SW480 (cell line): ENCODE data around the gene SNX5.
"Not testable (repeated sequence)": the region's sequence is repeated elsewhere in the genome, so short reads cannot be mapped to it uniquely, and the experiment has no call there.

Experiments
- DNase-seq: peaks from one replicate; pipeline ENCODE4 v3.0.0-alpha.2; 2016; ENCODE audit warnings: low spot score

The SNX5 gene

DNA sequence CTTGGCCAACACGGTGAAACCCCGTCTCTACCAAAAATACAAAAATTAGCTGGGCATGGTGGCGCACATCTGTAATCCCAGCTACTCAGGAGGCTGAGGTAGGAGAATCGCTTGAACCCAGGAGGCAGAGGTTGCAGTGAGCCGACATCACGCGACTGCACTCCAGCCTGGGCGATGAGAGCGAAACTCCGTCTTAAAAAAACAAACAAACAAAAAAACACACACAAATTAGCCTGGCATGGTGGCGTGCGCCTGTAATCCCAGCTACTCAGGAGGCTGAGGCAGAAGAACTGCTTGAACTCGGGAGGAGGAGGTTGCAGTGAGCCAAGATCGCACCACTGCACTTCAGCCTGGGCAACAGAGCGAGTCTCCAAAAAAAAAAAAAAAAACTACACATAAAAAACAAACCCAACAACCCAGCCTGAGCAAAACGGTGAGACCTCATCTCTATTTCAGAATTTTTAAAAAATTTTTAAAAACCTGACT lies 8.2 kb downstream of the SNX5 start:
- not testable (repeated sequence) for DNase-seq

DNA sequence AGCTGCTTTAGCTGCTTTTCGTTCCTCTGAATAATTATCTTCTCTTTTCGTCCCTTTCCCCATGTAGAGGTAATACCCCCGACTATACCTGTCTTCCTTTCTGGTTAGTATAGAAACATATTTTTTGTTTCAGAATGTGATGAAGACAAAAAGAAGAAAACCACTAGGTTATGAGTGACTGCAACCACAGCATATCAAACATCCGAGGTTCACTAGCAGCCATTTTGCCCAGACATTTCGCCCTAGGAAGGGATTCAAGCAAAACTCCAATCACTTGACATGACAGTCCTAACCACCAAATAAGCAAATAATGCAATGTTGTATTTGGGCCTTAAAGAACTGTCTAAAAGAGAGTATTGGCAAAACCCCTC lies 9.4 kb downstream of the SNX5 start:
- no peak for DNase-seq

DNA sequence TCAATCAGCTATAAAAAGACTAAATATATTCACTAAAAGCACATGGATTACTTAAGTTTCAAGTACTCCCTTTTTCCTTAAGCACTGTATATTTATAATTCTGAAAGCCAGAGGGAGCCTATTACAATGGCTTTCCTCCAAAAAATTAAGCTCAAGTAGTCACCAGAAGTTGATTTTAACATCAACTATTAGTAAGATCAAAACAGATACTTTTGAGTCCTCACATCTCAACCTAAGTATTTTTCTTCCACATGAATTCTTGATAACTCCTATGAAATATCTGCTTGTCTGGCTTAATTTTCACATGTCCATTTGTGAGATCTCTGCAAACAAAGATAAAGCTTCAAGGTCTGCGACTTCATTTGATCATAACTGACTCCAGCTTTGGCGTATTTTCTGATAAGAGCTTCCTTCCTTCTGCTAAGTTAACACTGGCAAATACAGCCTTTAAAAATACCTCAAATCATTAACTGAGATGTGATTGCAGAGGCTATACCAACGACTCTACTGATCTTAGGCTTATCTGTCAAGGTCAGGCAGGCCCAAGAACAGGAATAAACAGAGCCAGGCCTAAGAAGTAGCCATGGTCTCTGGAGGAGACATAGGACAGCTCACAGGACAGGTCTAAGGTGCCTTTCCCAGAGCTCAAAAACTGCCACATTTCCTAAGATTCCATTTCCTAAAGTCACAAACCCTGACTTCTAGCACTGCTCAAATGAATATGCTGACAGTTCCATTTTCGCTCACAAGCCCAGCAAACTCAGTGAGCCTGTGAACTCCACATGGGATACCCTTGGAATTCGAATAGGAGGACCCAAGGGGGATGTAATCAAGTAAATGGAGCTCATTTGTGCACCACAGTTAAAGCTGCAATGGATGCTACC lies 10.0 kb downstream of the SNX5 start:
- DNase-seq: no peak

DNA sequence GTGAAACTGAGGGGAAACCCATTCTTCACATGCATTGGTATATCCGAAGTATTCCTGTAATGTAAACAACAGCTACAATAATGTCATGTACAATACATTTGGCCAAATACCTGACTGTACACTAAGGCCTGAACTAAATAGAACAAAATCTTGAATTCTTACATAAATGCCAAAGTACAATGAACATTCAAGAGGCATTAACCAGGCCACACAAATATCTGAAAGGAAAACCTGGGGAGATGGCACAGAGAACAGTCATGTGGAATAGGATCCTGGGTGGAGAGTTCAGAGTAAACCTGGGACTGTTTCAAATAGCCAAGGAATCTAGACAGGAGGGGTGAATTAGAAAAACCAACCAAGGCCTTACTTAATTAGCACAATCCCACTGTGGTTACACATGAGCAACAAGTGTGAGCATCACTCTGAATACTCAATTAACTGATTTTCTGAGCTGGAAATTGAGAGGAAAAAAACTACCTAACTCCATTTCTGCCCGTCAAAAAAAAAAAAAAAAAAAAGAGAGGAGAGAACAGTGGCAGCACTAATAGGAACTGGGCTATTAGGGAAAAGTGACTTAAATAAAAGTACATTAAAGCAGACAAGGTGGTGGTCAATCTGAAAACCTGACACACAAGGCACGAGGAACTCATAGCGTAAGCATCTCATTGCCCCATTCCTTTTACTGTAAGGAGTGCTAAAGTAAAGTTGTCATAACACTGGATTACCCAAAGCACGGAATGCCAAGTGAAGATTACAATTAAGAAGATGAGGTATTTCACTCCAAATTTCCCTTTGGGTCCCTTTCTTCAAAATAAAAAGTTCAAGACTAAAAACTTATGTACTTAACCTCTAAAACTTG lies 10.9 kb downstream of the SNX5 start:
- DNase-seq: no peak

DNA sequence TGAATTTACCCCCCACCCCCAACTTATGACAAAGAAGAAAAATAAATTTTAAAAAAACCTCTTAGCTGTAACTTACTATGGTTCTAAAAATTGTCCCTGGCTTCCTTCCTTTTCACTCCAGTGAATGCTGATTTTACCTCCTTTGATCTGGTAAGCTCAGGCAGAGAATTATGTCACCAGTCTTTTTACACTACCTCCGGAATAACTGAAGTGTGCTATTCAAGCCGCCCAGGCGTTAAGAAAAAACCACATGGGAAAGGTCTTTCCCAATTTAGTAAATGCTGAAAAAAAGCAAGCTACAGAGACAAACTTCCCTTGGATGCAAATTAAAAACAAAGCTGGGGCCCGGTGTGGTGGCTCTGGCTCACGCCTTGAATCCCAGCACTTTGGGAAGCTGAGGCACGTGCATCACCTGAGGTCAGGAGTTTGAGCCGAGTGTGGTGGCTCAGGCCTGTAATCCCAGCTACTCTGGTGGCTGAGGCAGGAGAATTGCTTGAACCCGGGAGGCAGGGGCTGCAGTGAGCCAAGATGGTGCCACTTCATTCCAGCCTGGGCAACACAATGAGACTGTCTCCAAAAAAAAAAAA lies 12.4 kb downstream of the SNX5 start:
- DNase-seq: no peak

DNA sequence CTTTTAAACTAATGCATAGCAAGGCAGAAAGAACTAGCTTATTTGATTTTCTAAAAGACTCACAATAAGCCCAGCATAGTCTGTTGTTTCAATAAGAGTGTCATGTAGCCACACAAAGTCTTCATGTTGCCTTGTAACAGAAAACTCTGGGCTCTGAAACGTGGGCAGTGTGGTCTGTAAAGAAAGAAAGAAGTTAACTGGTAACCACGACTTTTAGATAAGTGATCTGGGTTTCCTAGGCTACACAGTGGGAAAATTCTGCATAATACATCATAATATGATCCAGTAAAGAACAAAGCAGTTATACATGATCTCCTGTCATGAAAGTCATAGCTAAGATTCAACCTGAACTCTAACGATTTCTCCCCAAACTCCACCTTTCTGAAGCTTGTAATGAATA lies 13.3 kb downstream of the SNX5 start:
- no peak for DNase-seq

DNA sequence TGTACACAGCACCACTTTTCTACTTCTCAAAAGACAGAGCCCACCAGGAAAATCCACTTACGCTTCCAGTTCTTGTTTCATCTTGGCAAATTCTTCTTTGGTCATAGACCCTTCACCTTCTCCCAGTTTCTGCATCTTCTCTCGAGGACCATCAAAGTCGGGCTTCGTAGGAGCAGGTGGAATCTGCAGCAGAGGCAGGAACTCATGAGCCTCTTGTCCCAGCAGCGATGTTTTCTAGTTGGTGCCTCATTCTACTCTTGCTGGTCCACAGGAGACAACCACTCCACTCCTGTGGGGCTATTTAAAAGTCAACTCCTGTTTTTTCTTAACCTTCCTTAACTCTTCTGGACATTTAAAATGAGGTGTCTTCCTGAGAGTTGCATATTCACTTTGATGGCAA lies 14.7 kb downstream of the SNX5 start:
- DNase-seq: no peak

DNA sequence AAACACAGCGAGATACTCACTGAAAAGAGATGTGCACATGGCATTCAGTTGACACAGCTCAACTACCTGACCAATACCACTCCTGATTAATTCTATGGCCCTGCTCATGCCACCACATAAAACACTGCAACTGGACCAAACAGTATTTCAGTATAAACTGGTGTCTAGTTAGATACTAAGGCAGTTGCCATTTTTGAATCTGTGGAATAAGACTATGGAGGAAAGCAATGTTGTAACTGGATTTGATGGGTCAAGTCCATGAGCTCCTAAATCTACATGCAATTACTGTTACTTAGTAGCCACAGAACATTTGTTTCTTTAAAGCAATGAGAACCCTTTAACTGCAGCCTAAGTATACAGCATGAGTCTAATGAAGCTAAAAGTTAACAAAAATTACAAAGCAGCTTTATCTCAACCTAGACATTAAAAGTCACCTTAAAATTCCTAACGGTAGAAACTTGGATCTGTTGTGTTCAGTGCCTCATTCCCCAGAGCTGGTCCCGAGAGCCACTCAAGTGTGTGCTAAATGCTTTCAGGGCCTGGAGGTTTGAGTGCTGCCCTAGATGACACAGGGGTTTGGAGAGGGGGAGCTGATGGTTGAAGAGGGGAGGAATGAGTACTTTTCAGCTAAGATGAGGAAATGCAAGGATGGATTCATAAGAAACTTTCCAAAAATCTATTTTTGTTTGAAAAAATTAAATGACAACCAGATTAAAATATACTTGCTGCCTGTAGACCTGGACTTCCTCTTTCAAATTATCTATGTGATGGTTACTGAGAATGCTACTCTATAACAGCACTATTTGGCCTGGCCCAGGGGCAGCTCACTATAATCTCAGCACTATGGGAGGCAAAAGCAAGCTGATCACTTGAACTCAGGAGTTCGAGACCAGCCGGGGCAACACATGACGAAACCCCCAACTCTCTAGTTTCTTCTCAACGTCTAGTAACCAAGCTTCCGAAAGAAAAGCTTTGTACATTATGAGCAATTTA lies 15.6 kb downstream of the SNX5 start:
- no peak for DNase-seq

DNA sequence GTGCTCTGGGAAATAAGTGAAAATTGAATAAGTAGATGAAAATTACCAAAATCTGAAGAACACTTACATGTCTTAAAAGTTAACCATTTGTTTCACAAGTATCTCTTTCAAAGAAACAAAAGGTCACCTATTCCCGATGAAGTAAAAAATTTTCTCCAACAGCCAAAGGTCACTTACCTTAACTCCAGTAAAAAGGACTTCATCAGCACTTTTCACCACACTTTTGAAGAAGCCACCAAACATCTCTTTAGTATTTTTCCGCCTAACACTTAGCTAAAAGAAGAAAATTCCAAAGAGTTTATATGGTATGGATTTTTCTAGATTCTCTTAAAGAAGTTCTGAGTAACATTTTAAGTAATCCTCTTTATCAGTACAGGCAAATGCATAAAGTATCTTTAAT lies 17.3 kb downstream of the SNX5 start:
- DNase-seq: no peak

DNA sequence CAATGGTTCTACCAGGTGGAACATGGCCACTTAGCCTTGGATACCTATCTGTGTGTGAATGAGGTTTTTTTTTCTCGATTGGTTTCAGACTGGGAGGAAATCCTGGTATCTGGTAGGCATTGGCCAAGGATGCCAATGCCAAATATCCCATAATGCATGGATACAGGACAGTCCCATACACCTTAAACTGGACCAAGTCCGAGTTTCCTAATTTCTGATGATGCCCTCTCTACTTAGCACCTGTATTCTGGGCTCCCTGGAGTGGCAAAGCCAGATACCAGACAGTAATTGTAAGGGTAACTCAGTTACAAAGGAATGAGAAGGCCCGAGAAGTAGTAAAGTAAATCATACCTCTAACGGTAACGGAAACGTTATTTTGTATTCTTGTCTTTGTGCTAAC lies 17.9 kb downstream of the SNX5 start:
- DNase-seq: no peak

DNA sequence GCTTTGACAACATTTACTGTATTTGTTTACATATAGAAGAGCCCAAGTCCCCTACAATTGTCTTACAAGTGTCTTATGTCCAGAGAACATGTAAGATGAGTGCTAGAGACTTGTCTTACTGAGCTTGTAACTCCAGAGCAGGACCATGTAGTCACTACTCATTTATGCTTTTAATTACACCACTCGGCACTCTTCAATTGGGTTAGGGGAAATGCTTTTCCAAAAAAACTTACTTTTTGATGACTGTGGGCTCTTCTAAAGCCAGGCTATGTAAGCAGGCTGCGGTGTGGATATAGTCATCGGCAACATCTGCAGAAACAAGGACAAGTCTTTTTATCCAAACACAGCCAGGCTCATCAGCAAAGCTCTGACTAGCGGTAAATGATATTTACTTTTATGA lies 18.7 kb downstream of the SNX5 start:
- no peak for DNase-seq

DNA sequence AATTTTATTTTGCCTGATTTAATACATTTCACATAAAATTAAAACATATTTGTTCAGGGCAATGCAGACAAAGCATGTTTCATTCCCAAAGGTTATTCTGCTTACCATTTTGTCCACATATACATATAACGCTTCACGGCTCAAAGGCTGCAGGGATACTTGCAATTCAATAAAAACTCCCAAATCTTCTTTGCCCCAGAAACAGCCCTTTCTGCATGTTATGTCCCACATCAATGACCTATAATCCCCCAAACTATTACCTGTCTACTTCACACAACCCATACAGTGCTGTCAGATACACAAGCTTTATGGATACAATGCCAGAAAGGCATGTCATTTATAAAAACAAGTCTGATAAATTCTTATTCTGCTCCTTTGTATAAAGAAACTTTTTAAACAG lies 20.2 kb downstream of the SNX5 start:
- no peak for DNase-seq

DNA sequence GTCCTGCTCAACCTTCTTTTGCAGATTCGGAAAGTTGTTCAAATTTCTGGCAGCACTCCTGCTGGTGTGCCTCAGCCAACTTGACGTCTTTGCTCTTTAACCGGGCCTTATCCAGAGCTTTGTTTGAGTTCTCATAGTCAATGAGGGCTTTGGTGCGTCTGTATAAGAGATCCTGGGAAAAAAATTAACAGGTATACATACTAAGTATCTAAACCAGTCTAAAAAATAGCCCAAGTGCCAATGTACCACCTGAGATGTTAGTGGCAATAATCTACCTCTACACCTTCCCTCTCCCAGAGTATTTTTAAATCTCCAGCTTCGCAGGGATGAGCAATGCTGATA lies 21.1 kb downstream of the SNX5 start:
- DNase-seq: no peak

DNA sequence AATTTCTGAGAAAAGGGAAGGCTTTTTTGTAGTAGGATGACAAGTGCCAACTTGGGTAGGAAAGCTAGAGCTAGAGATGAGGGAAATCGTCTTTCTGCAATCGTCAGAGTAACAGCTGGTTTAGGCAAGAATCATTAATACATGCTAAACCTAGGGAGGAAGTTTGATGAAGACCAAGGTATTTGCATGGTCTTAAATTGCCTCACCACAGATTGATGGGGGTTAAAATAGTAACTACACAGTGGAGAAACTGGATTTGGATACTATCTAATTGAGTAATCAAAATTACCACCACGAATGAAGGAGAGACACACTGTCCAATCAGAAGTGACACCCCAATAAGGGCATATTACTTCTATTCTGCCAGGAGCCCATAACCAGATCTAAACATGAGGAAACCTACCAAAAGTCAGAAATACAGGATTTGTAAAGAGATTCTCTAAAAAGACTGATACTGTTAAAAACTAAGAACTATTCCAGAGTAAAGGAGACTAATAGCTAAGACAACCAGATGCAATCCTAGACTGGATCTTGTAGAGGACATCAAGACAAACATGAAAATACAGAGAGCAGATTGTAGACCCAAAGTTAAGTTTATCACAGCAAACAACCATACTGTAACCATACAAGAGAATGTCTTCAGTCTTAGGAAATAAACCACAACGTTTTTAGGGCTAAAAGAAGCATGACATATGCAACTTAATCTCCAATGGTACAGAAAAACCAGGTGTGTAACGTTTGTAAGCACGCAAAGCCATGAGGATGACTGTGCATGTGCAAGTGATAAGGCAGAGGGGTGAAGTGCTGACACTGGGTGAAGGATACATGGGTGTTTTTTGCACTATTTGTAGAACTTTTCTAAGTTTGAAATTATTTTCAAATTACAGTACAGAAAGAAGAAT lies 21.8 kb downstream of the SNX5 start:
- no peak for DNase-seq

DNA sequence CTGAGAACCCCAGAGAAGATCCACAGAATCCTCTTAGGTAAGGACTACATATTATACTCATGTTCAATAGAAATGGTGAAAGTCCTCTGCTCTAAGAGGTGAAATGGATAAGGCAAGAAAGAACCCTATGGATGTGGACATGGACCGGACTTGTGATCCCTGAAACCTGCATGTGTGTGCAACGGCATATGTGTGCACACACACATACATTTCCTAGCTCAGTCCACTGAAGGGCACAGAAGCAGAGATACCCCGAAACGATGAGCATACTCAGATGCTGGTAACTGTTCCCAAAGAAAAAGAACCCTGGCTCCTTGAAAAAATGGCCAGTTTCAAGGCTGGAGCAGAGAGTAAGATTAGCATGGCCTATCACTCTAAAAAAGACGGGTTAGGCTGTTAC lies 22.6 kb downstream of the SNX5 start:
- DNase-seq: no peak

DNA sequence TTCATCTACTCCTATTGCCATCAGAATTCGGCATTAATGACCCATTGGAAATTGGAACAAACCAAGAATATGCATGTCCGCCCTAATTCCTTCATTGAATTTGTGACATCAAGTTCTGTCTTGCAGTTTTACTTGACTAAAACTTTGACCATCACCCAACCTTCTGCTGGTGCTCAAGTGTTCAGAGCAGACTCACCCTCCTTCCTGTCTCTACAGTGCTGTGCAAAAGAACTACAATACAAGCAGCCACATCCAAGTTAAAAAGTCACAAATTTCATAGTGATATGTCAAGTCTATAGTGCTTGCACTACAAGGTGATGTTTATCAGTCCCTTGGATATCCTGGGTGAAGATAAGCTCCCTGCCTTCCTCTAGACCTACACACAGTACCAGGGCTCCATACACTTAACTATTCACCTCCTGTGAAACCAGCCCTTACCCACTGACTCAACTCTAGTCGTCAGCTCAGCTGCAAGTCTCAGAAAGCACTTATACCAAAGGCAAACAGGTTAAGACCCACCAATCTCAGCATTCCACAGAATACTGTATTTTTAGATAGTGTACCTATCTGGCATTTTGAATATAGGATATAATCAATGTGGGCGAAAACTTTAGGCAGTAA lies 23.6 kb downstream of the SNX5 start:
- no peak for DNase-seq

DNA sequence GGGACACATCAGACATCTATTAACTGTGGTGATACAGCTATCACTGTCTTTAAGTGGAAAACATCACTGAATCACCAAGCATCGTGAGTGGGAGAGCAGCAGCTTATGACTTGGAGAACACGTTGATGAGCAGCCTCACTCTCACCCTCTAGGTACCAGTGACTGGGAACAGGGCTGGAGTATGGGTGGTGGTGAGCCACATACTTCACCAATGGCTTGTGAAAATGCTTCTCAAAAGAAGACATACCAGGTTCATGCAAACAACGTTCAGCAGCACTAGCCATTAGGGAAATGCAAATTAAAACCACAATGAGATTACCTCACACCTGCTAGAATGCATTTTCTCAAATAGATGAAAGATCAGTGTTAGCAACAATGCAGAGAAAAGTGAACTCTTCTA lies 25.3 kb downstream of the SNX5 start:
- DNase-seq: no peak

DNA sequence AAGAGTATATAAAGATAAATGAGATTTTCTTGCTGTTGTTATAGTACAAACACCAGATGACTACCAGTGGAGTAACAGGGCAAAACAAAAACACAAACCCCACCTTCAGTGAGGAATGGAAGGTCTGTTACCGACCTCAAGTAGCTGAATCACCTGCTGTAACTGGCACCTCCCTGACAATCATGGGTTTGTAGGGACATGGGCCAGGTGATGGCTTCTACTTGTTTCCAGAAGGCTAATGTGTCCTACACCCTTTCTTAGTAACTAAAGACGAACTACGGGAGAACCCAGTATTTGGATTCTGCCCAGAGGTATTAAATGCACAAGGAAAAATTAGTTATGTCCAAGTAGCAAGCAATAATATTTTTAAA lies 26.8 kb downstream of the SNX5 start:
- DNase-seq: no peak

DNA sequence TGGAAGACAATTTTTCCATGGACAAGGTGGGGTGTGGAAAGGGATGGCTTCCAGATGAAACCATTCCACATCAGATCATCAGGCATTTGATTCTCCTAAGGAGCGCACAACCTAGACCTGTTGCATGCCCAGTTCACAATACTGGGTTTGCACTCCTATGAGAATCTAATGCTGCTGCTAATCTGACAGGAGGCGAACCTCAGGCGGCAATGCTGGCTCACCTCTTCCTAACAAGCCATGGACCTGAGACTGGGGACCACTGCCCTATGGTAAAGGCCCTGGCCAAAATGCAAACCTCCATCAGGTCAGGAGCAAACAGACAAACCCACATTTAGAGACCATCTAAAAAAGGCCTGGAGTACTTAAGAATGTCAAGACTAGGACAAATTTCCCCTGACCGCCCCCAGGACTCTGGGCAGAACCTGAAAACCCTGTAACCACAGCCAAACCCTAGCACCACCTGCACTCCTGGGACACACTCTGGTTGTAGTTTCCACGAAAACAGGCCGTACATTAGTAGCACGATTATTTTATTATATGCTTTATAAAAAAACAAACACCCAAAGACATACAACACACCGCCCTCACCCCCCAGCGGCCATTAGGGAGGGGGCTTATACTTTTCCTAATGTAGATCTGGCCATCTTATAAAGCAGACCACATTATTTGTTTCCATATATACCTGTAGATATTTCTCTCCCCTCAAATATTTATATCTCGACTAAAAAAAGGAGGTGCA lies 27.3 kb downstream of the SNX5 start:
- DNase-seq: no peak
